ENCODE data around the gene STX1B. TPM values are rescaled to one million over a fixed set of nuclear protein-coding genes. Genes with fewer than 3 reads are reported as not detected.

STX1B gene
- total RNA-seq, 1 donor from 2014 or later: 14.1 TPM

DNA sequence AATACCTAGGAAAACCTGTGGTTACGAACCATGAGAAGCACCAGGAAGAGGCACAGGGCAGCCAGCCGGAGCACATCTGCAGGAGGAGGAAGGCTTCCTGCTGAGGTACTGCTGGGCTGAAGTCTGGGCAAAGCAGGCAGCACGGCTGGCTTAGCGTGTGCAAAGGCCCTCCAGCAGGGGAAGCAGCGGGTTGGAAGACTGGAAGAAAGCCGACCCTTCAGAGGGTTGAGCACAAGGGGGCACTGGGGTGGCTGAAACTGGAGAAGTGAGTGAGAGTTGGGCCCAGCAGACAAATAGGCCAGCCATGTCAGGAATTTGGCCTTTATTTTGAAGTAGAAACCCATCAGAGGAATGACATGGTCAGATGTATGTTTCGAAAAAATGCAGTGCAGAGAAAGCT, 37.6 kb downstream of the STX1B start:
- TF ChIP-seq, protein P1, sequence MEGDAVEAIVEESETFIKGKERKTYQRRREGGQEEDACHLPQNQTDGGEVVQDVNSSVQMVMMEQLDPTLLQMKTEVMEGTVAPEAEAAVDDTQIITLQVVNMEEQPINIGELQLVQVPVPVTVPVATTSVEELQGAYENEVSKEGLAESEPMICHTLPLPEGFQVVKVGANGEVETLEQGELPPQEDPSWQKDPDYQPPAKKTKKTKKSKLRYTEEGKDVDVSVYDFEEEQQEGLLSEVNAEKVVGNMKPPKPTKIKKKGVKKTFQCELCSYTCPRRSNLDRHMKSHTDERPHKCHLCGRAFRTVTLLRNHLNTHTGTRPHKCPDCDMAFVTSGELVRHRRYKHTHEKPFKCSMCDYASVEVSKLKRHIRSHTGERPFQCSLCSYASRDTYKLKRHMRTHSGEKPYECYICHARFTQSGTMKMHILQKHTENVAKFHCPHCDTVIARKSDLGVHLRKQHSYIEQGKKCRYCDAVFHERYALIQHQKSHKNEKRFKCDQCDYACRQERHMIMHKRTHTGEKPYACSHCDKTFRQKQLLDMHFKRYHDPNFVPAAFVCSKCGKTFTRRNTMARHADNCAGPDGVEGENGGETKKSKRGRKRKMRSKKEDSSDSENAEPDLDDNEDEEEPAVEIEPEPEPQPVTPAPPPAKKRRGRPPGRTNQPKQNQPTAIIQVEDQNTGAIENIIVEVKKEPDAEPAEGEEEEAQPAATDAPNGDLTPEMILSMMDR (conservative IDR thresholded peaks at IDR 0.05): no peak
- Mint-ChIP-seq H3K4me1 (no peaks in the 10 kb centered on the region), H3K27me3 (ENCODE audit: low read depth) (no peaks in the 10 kb centered on the region), H3K9me3 (no peaks in the 10 kb centered on the region), H3K36me3 (ENCODE audit: low read depth) (peaks cover 18% of the 10 kb centered on the region), H3K4me3 (no peak overlapping the region), H3K27ac (ENCODE audit: unreplicated experiment) (no peak overlapping the region)
- no peak for DNase-seq (ENCODE audit: low read depth, low spot score)

- no peaks in the 10 kb centered on the region for H3K4me1 Mint-ChIP-seq
- no peaks in the 10 kb centered on the region for H3K27me3 Mint-ChIP-seq (ENCODE audit: low read depth)
- TF ChIP-seq, protein P1 (conservative IDR thresholded peaks at IDR 0.05): no peak
- H3K27ac Mint-ChIP-seq (ENCODE audit: unreplicated experiment): no peak overlapping the region
- no peak overlapping the region for H3K4me3 Mint-ChIP-seq
- H3K36me3 Mint-ChIP-seq (ENCODE audit: low read depth): peaks cover 20% of the 10 kb centered on the region
- H3K9me3 Mint-ChIP-seq: no peaks in the 10 kb centered on the region
- no peak for DNase-seq (ENCODE audit: low read depth, low spot score)
Measured at GRCh38 chr16:30971298-30971697, 39.1 kb downstream of the STX1B start.

DNA sequence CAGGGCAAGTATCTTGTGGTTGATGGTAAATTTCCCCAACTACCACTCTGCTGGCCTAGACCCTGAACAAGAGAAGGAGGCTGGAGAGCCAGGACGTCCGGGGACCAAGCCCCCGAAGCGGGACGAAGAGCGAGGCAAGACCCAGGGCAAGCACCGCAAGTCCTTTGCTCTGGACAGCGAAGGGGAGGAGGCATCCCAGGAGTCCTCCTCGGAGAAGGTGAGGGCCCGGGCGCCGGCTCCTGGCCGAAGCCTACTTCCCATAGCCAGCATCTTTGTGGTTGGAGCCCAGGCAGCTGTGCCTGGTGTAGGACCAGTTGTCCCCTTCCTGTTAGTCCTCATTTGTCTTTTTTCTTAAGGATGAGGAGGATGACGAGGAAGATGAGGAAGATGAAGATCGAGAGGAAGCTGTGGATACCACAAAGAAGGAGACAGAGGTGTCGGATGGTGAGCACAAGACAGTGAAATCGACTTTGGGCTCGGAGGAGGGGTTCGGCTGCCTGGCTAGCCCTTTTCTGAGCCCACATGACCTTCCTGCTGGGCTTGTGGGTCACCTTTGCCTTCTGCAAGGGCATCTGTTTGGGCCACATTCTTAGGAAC, 41.1 kb downstream of the STX1B start:
- Mint-ChIP-seq H3K36me3 (ENCODE audit: low read depth) (peaks cover 19% of the 10 kb centered on the region), H3K27ac (ENCODE audit: unreplicated experiment) (no peak overlapping the region)

GRCh38 chr16:30967795-30968194, 42.6 kb downstream of the STX1B start:
- no peaks in the 10 kb centered on the region for H3K27me3 Mint-ChIP-seq (ENCODE audit: low read depth)
- no peaks in the 10 kb centered on the region for H3K9me3 Mint-ChIP-seq
- H3K4me3 Mint-ChIP-seq: no peak overlapping the region
- TF ChIP-seq, protein P1 (conservative IDR thresholded peaks at IDR 0.05): no peak
- no peaks in the 10 kb centered on the region for H3K4me1 Mint-ChIP-seq
- H3K27ac Mint-ChIP-seq (ENCODE audit: unreplicated experiment): no peak overlapping the region
- peaks cover 19% of the 10 kb centered on the region for H3K36me3 Mint-ChIP-seq (ENCODE audit: low read depth)
- DNase-seq (ENCODE audit: low read depth, low spot score): no peak

More for the DNA sequence above, 41.1 kb downstream of the STX1B start:
- H3K4me3 Mint-ChIP-seq: no peak overlapping the region
- TF ChIP-seq, protein P1 (conservative IDR thresholded peaks at IDR 0.05): no peak
- no peaks in the 10 kb centered on the region for H3K9me3 Mint-ChIP-seq
- DNase-seq (ENCODE audit: low read depth, low spot score): no peak
- no peaks in the 10 kb centered on the region for H3K4me1 Mint-ChIP-seq
- H3K27me3 Mint-ChIP-seq (ENCODE audit: low read depth): no peaks in the 10 kb centered on the region

DNA sequence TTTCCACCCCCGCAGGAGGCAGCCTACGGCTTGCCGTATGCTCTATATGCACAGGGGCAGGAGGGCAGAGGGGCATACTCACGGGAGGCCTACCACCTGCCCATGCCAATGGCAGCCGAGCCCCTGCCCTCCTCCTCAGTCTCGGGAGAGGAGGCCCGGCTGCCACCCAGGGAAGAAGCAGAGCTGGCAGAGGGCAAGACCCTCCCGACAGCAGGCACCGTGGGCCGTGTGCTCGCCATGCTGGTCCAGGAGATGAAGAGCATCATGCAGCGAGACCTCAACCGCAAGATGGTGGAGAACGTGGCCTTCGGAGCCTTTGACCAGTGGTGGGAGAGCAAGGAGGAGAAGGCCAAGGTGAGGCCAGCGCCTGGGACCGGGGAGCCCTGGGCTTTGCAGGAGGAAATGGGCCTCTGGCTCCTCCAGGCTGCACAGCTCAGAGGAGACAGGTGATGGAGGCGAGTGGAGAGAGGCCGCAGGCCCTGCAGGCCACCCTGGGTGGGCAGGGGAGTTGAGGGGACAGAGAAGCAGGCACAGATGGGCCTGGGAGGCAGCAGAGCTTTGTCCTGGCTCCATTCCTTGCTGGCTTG, 44.3 kb downstream of the STX1B start:
- Mint-ChIP-seq H3K36me3 (ENCODE audit: low read depth) (peaks cover 15% of the 10 kb centered on the region), H3K4me1 (no peaks in the 10 kb centered on the region), H3K4me3 (no peak overlapping the region), H3K27ac (ENCODE audit: unreplicated experiment) (no peak overlapping the region), H3K27me3 (ENCODE audit: low read depth) (no peaks in the 10 kb centered on the region), H3K9me3 (no peaks in the 10 kb centered on the region)
- TF ChIP-seq, protein P1 (conservative IDR thresholded peaks at IDR 0.05): no peak
- no peak for DNase-seq (ENCODE audit: low read depth, low spot score)

Data from neural crest cell (in vitro differentiated cells).